HL-60 (cell line): ENCODE results near the gene TEKTIP1.

Source experiments
- DNase-seq, 2 experiments: peaks; one replicate each; pipeline ENCODE4 v3.0.0-alpha.2; 2010 to 2020; ENCODE audit warnings: low read depth in 1 of 2, low spot score in 1 of 2
- H3K27ac ChIP-seq: fragments of 250-450 bp; sonication (Bioruptor Pico); replicated peaks from 2 replicates; pipeline ENCODE4 v1.5.1; 2020; ENCODE audit warnings: mild to moderate bottlenecking, moderate library complexity
- H3K27me3 ChIP-seq: fragments of 250-450 bp; sonication (Bioruptor Pico); 2 replicates; pipeline ENCODE4 v1.5.1; 2021; ENCODE audit warnings: mild to moderate bottlenecking, moderate library complexity; ENCODE audit not compliant: insufficient read depth, poor library complexity, severe bottlenecking
- H3K4me3 ChIP-seq: replicated peaks from 2 replicates; pipeline ENCODE4 v1.5.1; 2011; ENCODE audit warnings: mild to moderate bottlenecking, control low read depth, low read length; ENCODE audit not compliant: insufficient read depth
- GABPA ChIP-seq: IDR thresholded peaks from 2 replicates; pipeline ENCODE4 v1.6.1; 2012; ENCODE audit warnings: low read depth
- POLR2AphosphoS5 ChIP-seq: IDR thresholded peaks from 2 replicates; pipeline ENCODE4 v1.6.1; 2012; ENCODE audit warnings: low read depth
- SPI1 ChIP-seq: IDR thresholded peaks from 2 replicates; pipeline ENCODE4 v1.6.1; 2012; ENCODE audit warnings: low read depth, mild to moderate bottlenecking, borderline replicate concordance
- TF ChIP-seq, protein P1 (sequence below): IDR thresholded peaks from 2 replicates; pipeline ENCODE4 v1.6.1; 2012; ENCODE audit warnings: low read depth; ENCODE audit not compliant: insufficient replicate concordance
- TF ChIP-seq, protein P2 (sequence below): IDR thresholded peaks from one replicate; pipeline ENCODE4 v1.5.1; 2011; ENCODE audit warnings: low read length, control low read depth, inconsistent platforms; ENCODE audit not compliant: insufficient read depth

TEKTIP1 gene

DNA sequence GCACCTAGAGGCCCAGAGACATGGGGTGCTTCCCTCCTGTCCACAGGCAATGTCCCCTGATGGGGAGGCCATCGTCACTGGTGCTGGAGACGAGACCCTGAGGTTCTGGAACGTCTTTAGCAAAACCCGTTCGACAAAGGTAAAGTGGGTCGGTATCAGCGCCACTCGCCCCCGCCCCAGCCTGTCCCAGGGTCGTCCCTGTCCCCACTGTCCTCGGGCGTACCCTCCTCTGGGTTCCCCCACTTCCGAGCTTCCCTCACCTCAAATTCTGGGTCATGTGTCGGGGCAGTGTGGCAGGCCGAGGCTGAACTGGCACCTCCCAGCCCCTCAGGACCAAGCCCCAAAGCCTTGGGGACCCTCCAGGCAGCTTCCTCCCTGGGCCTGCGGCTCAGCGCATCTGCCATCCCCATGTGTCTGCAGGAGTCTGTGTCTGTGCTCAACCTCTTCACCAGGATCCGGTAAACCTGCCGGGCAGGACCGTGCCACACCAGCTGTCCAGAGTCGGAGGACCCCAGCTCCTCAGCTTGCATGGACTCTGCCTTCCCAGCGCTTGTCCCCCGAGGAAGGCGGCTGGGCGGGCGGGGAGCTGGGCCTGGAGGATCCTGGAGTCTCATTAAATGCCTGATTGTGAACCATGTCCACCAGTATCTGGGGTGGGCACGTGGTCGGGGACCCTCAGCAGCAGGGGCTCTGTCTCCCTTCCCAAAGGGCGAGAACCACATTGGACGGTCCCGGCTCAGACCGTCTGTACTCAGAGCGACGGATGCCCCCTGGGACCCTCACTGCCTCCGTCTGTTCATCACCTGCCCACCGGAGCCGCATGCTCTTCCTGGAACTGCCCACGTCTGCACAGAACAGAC, 4.4 kb upstream of the TEKTIP1 start:
- Histone ChIP-seq H3K27ac (no peak overlapping the region), H3K4me3 (no peak overlapping the region), H3K27me3 (no peaks in the 10 kb centered on the region)
- no peak for DNase-seq
- TF ChIP-seq POLR2AphosphoS5, result no peak
- no peak for TF ChIP-seq SPI1
- TF ChIP-seq, protein P1, sequence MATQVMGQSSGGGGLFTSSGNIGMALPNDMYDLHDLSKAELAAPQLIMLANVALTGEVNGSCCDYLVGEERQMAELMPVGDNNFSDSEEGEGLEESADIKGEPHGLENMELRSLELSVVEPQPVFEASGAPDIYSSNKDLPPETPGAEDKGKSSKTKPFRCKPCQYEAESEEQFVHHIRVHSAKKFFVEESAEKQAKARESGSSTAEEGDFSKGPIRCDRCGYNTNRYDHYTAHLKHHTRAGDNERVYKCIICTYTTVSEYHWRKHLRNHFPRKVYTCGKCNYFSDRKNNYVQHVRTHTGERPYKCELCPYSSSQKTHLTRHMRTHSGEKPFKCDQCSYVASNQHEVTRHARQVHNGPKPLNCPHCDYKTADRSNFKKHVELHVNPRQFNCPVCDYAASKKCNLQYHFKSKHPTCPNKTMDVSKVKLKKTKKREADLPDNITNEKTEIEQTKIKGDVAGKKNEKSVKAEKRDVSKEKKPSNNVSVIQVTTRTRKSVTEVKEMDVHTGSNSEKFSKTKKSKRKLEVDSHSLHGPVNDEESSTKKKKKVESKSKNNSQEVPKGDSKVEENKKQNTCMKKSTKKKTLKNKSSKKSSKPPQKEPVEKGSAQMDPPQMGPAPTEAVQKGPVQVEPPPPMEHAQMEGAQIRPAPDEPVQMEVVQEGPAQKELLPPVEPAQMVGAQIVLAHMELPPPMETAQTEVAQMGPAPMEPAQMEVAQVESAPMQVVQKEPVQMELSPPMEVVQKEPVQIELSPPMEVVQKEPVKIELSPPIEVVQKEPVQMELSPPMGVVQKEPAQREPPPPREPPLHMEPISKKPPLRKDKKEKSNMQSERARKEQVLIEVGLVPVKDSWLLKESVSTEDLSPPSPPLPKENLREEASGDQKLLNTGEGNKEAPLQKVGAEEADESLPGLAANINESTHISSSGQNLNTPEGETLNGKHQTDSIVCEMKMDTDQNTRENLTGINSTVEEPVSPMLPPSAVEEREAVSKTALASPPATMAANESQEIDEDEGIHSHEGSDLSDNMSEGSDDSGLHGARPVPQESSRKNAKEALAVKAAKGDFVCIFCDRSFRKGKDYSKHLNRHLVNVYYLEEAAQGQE, result no peak
- TF ChIP-seq, protein P2, sequence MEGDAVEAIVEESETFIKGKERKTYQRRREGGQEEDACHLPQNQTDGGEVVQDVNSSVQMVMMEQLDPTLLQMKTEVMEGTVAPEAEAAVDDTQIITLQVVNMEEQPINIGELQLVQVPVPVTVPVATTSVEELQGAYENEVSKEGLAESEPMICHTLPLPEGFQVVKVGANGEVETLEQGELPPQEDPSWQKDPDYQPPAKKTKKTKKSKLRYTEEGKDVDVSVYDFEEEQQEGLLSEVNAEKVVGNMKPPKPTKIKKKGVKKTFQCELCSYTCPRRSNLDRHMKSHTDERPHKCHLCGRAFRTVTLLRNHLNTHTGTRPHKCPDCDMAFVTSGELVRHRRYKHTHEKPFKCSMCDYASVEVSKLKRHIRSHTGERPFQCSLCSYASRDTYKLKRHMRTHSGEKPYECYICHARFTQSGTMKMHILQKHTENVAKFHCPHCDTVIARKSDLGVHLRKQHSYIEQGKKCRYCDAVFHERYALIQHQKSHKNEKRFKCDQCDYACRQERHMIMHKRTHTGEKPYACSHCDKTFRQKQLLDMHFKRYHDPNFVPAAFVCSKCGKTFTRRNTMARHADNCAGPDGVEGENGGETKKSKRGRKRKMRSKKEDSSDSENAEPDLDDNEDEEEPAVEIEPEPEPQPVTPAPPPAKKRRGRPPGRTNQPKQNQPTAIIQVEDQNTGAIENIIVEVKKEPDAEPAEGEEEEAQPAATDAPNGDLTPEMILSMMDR, result no peak
- TF ChIP-seq GABPA, result no peak

DNA sequence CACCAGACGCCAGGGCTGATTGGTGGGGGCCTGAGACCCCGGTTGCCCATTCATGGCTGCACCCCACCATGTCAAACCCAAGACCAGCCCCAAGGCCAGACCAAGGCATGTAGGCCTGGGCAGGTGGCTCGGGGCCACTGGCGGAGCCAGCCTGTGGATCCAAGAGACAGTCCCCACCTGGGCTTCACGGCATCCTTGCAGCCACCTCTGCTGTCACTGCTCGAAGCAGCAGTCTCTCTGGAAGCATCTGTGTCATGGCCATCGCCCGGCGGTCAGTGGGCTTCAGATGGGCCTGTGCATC, 3.8 kb upstream of the TEKTIP1 start:
- H3K27me3 ChIP-seq, result no peaks in the 10 kb centered on the region
- TF ChIP-seq, protein P2, result no peak
- no peak for TF ChIP-seq SPI1
- TF ChIP-seq POLR2AphosphoS5, result no peak
- TF ChIP-seq, protein P1, result no peak
- no peak for TF ChIP-seq GABPA
- no peak for DNase-seq

DNA sequence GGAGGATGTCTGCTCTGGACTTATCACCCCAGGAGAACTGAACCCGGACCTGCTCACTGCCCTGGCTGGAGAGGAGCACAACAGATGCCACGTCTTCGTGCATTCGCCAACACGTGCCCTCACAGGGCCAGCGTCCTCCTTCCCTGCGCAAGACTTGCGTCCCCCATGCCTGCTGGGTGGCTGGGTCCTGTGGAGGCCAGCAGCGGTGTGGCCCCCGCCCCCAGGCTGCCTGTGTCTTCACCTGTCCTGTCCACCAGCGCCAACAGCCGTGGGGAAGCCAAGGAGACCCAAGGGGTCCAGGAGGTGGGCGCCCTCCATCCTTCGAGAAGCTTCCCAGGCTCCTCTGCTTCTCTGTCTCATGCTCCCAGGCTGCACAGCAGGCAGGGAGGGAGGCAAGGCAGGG, 3.4 kb upstream of the TEKTIP1 start:
- Histone ChIP-seq H3K27me3 (no peaks in the 10 kb centered on the region), H3K27ac (no peak overlapping the region), H3K4me3 (no peak overlapping the region)
- TF ChIP-seq POLR2AphosphoS5, result no peak
- DNase-seq, result no peak

More for the DNA sequence above, 3.8 kb upstream of the TEKTIP1 start:
- Histone ChIP-seq H3K27ac (no peak overlapping the region), H3K4me3 (no peak overlapping the region)

DNA sequence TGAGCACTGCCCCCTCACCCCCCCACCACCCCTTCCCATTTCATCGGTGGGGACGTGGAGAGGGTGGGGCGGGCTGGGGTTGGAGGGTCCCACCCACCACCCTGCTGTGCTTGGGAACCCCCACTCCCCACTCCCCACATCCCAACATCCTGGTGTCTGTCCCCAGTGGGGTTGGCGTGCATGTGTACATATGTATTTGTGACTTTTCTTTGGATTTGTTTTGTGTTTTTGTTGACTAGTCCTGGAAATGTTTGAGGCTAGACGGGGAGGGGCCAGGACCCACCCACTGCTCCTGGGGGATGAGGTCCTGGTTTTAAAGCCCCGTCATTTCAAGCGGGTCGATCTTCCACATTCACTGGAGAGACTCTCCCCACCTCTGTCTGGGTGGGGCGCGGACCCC, 3.0 kb upstream of the TEKTIP1 start:
- Histone ChIP-seq H3K27me3 (no peaks in the 10 kb centered on the region), H3K27ac (no peak overlapping the region), H3K4me3 (no peak overlapping the region)
- no peak for TF ChIP-seq GABPA
- TF ChIP-seq SPI1, result no peak
- TF ChIP-seq, protein P1, result no peak
- no peak for TF ChIP-seq POLR2AphosphoS5
- TF ChIP-seq, protein P2, result no peak
- no peak for DNase-seq
